Left lung (tissue), 10 donors: ENCODE data around the gene PHACTR2. TPM values are rescaled to one million over a fixed set of nuclear protein-coding genes. Genes with fewer than 3 reads are reported as not detected.

Experiments used
- ATAC-seq: fragments of 200-7000 bp; cut with Tn5 transposase; one replicate; pipeline ENCODE4 v1.9.1; 2020; ENCODE audit warnings: moderate library complexity
- DNase-seq, 4 donors: peaks; one replicate each; pipeline ENCODE4 v3.0.0-alpha.2; 2013 to 2020
- H3K27ac ChIP-seq, 2 donors: fragments of 200-600 bp; sonication (generic) in 1 of 2; one replicate each; pipeline versions ENCODE4 v1.5.0 to v1.8.0; 2020 to 2021
- H3K27me3 ChIP-seq, 2 donors: fragments of 200-600 bp; sonication (generic) in 1 of 2; one replicate each; pipeline versions ENCODE4 v1.5.0 to v1.8.0; 2020 to 2021
- H3K36me3 ChIP-seq, 2 donors: fragments of 200-600 bp; sonication (generic) in 1 of 2; one replicate each; pipeline versions ENCODE4 v1.5.0 to v1.8.0; 2020 to 2021
- H3K4me1 ChIP-seq, 2 donors: fragments of 200-600 bp; one replicate each; pipeline ENCODE4 v1.8.0; 2021
- H3K4me3 ChIP-seq, 2 donors: fragments of 200-600 bp; sonication (generic) in 1 of 2; one replicate each; pipeline versions ENCODE4 v1.5.0 to v1.8.0; 2020 to 2021; ENCODE audit warnings: mild to moderate bottlenecking in 1 of 2
- H3K9me3 ChIP-seq, 2 donors: fragments of 200-600 bp; sonication (generic) in 1 of 2; one replicate each; pipeline versions ENCODE4 v1.5.0 to v1.8.0; 2020 to 2021
- intact Hi-C, 2 donors: fragments of 100-400 bp; cut with DNase I; formaldehyde crosslinking; loops; one replicate each; pipeline versions ENCODE4 v1.11.2 to v1.14.2; 2022
- polyA plus RNA-seq, 6 donors: library from polyadenylated mRNA; unstranded; fragments of 120-200 nt; gene quantifications; one replicate each; pipeline ENCODE4 v1.2.1, GENCODE V29; 2013; ENCODE audit not compliant: insufficient read length in 6 of 6
- total RNA-seq, 2 donors: library from RNA; stranded (reverse); fragmentation: NEBNext Ultra II Directional; extraction: Animal tissue kit (Norgen Biotek cat#: 25700); gene quantifications; one replicate each; pipeline ENCODE4 v1.2.1, GENCODE V29; 2021
- TF ChIP-seq, protein P1 (sequence below), 2 donors: fragments of 200-600 bp; sonication (generic) in 1 of 2; IDR thresholded peaks; one replicate each; pipeline versions ENCODE4 v1.5.0 to v1.8.0; 2021; ENCODE audit warnings: antibody characterized with exemption in 2 of 2
- donor health status: DM: no; HTN: yes; CAD: no.
- donor health status: DM: no; HTN: no; CAD: no.

Gene PHACTR2
- total and polyA plus RNA-seq, 8 donors = 43.7 to 71.1 (median 49.8) TPM

DNA sequence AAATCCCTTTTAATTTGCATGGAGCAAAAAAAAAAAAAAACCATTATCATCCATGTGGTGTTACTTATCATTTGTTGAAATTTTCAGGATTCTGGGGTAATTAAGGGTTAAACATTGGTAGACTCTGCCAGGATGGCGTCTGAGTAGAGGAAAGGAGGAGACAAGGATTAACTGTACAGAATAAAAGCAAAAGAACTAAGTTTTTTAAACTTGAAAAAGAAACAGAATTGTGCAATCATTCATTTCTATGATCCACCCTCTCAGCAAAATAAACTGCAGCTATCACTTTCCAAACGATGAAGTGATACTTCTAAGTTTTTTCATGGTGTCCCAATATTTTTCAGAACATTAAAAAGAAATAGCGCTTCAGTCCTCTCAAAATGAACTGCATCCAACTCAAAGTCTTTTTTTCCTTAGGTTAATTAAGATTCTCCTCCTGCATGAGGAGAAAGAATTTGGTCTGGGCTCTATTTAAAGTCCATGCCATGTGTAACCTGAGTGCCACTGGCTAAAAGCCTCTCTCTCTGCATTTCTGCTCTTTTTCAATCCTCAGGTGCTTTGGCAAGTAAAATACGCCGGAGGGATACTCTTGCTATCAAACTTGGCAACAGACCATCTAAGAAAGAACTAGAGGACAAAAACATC is 95.9 kb downstream of the PHACTR2 start:
- ATAC-seq (peak; percentile 26), DNase-seq (peak in 2 of 4 donors; percentile 46 to 48)
- Histone ChIP-seq H3K9me3 (no peaks in the 10 kb centered on the region), H3K4me1 (peaks cover 5 to 10% of the 10 kb centered on the region in 2 donors), H3K27ac (peak overlapping the region in 1 of 2 donors; percentile 21), H3K27me3 (no peaks in the 10 kb centered on the region), H3K4me3 (no peak overlapping the region), H3K36me3 (peaks cover 0 to 40% of the 10 kb centered on the region in 2 donors)
- intact Hi-C loops = no loop called here
- TF ChIP-seq, protein P1, sequence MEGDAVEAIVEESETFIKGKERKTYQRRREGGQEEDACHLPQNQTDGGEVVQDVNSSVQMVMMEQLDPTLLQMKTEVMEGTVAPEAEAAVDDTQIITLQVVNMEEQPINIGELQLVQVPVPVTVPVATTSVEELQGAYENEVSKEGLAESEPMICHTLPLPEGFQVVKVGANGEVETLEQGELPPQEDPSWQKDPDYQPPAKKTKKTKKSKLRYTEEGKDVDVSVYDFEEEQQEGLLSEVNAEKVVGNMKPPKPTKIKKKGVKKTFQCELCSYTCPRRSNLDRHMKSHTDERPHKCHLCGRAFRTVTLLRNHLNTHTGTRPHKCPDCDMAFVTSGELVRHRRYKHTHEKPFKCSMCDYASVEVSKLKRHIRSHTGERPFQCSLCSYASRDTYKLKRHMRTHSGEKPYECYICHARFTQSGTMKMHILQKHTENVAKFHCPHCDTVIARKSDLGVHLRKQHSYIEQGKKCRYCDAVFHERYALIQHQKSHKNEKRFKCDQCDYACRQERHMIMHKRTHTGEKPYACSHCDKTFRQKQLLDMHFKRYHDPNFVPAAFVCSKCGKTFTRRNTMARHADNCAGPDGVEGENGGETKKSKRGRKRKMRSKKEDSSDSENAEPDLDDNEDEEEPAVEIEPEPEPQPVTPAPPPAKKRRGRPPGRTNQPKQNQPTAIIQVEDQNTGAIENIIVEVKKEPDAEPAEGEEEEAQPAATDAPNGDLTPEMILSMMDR (IDR thresholded peaks at IDR 0.05) = no peak

DNA sequence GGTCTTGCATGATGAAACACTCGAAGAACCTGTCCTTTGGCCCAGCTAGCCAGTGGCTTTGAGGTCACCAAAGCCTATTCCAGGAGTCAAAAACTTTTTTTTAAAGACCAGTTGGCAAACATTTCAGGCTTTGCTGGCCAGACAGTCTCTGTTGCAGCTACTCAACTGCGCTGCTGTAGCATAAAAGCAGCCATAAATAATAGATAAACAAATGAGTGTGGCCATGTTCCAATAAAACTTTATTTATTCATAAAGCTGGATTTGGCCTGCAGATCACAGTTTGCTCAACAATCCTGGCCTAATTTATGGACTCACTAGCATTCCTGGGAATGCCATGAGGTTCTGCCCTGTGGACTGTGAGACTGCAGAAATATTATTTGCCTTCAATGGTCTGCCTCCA is 96.6 kb downstream of the PHACTR2 start:
- Histone ChIP-seq H3K27ac (no peak overlapping the region), H3K4me3 (no peak overlapping the region), H3K4me1 (peaks cover 5 to 10% of the 10 kb centered on the region in 2 donors), H3K27me3 (no peaks in the 10 kb centered on the region), H3K9me3 (no peaks in the 10 kb centered on the region), H3K36me3 (peaks cover 0 to 40% of the 10 kb centered on the region in 2 donors)
- TF ChIP-seq, protein P1 (IDR thresholded peaks at IDR 0.05) = no peak
- DNase-seq (peak in 1 of 4 donors; percentile 31), ATAC-seq (no peak)
- intact Hi-C loops = no loop called here

DNA sequence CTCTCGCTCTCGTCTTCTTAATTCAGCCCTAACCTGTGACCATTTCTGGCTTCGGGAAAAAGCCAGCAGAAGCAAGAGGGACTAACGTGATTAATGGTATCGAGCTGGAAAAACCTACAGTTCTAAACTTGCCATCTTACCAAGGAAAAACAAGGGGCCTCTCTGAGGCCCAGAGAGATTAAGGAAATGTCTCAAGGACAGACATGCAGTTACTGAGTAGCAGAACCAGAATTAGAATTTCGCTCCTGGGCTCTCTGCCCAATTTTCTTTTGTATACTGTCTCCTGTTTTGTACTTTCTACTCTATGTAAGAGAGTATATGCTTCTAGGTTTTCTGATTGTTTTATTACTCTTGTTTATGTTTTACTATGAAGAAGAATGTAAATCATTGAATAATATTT is 97.6 kb downstream of the PHACTR2 start:
- intact Hi-C loops = no loop called here
- Histone ChIP-seq H3K36me3 (peaks cover 0 to 37% of the 10 kb centered on the region in 2 donors), H3K27ac (peak overlapping the region in 1 of 2 donors; percentile 1), H3K27me3 (no peaks in the 10 kb centered on the region), H3K4me1 (peaks cover 5 to 10% of the 10 kb centered on the region in 2 donors), H3K9me3 (no peaks in the 10 kb centered on the region), H3K4me3 (no peak overlapping the region)
- DNase-seq = no peak
- TF ChIP-seq, protein P1 (IDR thresholded peaks at IDR 0.05) = no peak
- ATAC-seq = no peak

DNA sequence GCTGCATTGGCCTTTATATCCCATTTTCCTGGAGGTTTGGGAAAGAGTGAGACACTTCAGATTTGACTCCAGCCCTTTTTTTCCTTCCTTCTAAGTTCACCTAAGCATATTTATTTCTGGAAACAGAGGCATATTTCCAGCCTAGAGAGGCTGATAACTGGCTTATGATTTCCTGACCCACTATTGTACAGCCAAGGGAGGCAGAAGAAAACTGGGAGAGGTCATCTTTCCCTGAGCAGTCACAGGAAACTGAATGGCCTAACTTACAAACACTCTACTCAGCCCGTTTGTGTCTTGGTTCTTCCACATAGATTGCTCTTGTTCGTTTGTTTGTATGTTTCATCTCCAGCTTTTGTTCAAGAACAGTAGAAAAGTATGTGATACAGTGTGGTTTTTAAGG is 101.2 kb downstream of the PHACTR2 start:
- intact Hi-C loops = no loop called here
- peaks cover 0 to 38% of the 10 kb centered on the region in 2 donors for H3K36me3 ChIP-seq
- no peak overlapping the region for H3K27ac ChIP-seq
- no peaks in the 10 kb centered on the region for H3K4me1 ChIP-seq
- no peaks in the 10 kb centered on the region for H3K27me3 ChIP-seq
- H3K9me3 ChIP-seq = no peaks in the 10 kb centered on the region
- no peak for ATAC-seq
- H3K4me3 ChIP-seq = no peak overlapping the region
- DNase-seq = no peak
- TF ChIP-seq, protein P1 (IDR thresholded peaks at IDR 0.05) = no peak

DNA sequence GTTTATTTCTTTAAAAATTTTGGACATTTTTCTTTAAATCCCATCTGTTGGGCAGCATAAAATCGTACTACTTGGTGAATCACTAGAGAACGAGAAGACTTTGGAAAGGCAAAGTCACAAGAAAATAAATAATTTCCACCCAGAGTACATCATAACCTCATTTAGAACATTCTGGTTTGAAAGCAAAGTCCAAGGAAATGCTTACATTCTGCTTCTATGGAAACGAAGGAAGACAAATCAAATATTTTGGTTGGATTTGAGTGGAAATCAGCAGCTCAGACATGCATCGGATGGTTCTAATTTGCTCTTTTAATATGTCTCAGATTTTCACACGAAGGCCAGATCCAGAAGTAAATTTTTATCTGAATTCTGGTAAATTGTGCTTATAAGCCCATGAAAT is 104.7 kb downstream of the PHACTR2 start:
- Histone ChIP-seq H3K4me1 (no peaks in the 10 kb centered on the region), H3K36me3 (peaks cover 0 to 50% of the 10 kb centered on the region in 2 donors), H3K27ac (peak overlapping the region in 1 of 2 donors; percentile 39), H3K27me3 (no peaks in the 10 kb centered on the region), H3K4me3 (no peak overlapping the region), H3K9me3 (peaks cover 0 to 15% of the 10 kb centered on the region in 2 donors)
- ATAC-seq = peak; percentile 39
- intact Hi-C loops = no loop called here
- TF ChIP-seq, protein P1 (IDR thresholded peaks at IDR 0.05) = no peak
- no peak for DNase-seq
